DOHH2 (cell line): Measurements from ENCODE around the gene LRP10.

ENCODE experiments used
- H3F3A ChIP-seq: fragments of 200-600 bp; sonication (generic), shearing (Covaris generic); 2 replicates; pipeline ENCODE4 v1.6.0; 2016; ENCODE audit warnings: antibody characterized with exemption, mild to moderate bottlenecking; ENCODE audit not compliant: control insufficient read depth, insufficient read depth
- H3K27ac ChIP-seq: fragments of 200-600 bp; sonication (generic); 2 replicates; pipeline ENCODE4 v1.5.1; 2014; ENCODE audit warnings: low read depth, mild to moderate bottlenecking, low read length, moderate library complexity
- H3K27me3 ChIP-seq: fragments of 200-600 bp; sonication (generic); 2 replicates; pipeline ENCODE4 v1.6.1; 2014; ENCODE audit warnings: mild to moderate bottlenecking, low read length, mixed read lengths; ENCODE audit not compliant: control insufficient read depth
- H3K36me3 ChIP-seq: fragments of 200-600 bp; sonication (generic); 2 replicates; pipeline ENCODE4 v1.6.1; 2014; ENCODE audit warnings: mild to moderate bottlenecking, low read length, moderate library complexity, mixed read lengths; ENCODE audit not compliant: control insufficient read depth
- H3K4me1 ChIP-seq: fragments of 200-600 bp; sonication (generic); 2 replicates; pipeline ENCODE4 v1.6.1; 2014; ENCODE audit warnings: mild to moderate bottlenecking, low read length, mixed read lengths; ENCODE audit not compliant: control insufficient read depth
- H3K4me2 ChIP-seq: fragments of 200-600 bp; sonication (generic); 2 replicates; pipeline ENCODE4 v1.6.0; 2014; ENCODE audit warnings: mild to moderate bottlenecking, low read length, moderate library complexity
- H3K4me3 ChIP-seq: fragments of 200-600 bp; sonication (generic); 2 replicates; pipeline ENCODE4 v1.5.1; 2014; ENCODE audit warnings: mild to moderate bottlenecking, low read length, mixed read lengths
- H3K79me2 ChIP-seq: fragments of 200-600 bp; sonication (generic); 2 replicates; pipeline ENCODE4 v1.6.1; 2014; ENCODE audit warnings: mild to moderate bottlenecking, low read length, mixed read lengths; ENCODE audit not compliant: control insufficient read depth
- H3K9me2 ChIP-seq: fragments of 200-600 bp; sonication (generic); replicated peaks from 2 replicates; pipeline ENCODE4 v1.6.1; 2014; ENCODE audit warnings: mild to moderate bottlenecking, low read length, mixed read lengths; ENCODE audit not compliant: control insufficient read depth
- H3K9me3 ChIP-seq: fragments of 200-600 bp; sonication (generic); 2 replicates; pipeline ENCODE4 v1.6.1; 2014; ENCODE audit warnings: antibody characterized with exemption, low read length, mixed read lengths; ENCODE audit not compliant: control insufficient read depth, insufficient read depth
- H4K20me1 ChIP-seq: fragments of 200-600 bp; sonication (generic); 2 replicates; pipeline ENCODE4 v1.6.0; 2014; ENCODE audit warnings: low read depth, mild to moderate bottlenecking, antibody characterized with exemption, low read length, moderate library complexity; ENCODE audit not compliant: control insufficient read depth, insufficient read depth
- EZH2phosphoT487 ChIP-seq: fragments of 200-600 bp; sonication (generic); IDR thresholded peaks from 2 replicates; pipeline ENCODE4 v1.6.1; 2017; ENCODE audit warnings: borderline replicate concordance, mild to moderate bottlenecking, antibody characterized with exemption, low read length, moderate library complexity, mixed read lengths
- TF ChIP-seq, protein P1 (sequence below): fragments of 200-600 bp; sonication (generic); IDR thresholded peaks from one replicate; pipeline ENCODE4 v1.5.1; 2014; ENCODE audit warnings: antibody characterized with exemption, mild to moderate bottlenecking, low read depth, low read length; ENCODE audit not compliant: poor library complexity, severe bottlenecking

Gene LRP10, protein sequence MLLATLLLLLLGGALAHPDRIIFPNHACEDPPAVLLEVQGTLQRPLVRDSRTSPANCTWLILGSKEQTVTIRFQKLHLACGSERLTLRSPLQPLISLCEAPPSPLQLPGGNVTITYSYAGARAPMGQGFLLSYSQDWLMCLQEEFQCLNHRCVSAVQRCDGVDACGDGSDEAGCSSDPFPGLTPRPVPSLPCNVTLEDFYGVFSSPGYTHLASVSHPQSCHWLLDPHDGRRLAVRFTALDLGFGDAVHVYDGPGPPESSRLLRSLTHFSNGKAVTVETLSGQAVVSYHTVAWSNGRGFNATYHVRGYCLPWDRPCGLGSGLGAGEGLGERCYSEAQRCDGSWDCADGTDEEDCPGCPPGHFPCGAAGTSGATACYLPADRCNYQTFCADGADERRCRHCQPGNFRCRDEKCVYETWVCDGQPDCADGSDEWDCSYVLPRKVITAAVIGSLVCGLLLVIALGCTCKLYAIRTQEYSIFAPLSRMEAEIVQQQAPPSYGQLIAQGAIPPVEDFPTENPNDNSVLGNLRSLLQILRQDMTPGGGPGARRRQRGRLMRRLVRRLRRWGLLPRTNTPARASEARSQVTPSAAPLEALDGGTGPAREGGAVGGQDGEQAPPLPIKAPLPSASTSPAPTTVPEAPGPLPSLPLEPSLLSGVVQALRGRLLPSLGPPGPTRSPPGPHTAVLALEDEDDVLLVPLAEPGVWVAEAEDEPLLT

DNA sequence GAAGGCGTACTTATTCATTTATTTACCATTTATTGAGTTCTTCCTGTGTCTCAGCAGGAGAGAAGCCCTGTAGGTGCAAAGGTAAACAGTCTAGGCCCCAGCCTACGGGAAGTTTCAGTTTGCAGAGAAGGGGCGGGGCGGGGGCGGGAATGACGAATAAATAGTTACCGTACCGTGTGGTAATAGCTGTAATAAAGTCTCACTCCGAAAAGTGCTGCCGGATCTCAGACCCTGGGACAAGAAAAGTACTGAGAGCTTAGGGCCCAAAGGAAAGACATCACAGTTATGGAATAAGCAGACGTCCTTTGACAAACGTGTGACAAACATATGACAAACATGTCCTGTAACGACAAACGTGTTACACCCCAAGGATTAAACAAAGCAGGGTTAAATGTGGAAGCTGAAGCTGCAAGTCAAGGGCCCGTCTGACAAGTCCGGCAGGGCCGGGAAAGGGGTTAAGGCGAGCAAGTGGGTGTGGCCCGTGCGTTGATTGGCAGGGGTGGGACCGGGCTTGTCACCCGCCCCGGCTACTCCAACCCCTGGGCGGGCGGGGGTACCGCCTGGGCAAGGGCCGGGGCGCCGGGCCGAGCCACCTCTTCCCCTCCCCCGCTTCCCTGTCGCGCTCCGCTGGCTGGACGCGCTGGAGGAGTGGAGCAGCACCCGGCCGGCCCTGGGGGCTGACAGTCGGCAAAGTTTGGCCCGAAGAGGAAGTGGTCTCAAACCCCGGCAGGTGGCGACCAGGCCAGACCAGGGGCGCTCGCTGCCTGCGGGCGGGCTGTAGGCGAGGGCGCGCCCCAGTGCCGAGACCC lies at the start of gene LRP10:
Gene LRP10, plus strand, starts transcription at position 517 of the 809 bp plus-strand sequence. CDS start 564 bp downstream, outside the sequence.
- Histone ChIP-seq H3K4me2 (peak within 1 kb of the TSS; percentile 93), H3F3A (peaks cover 11% of the 10 kb centered on the region), H3K9me3 (no peaks in the 10 kb centered on the region), H3K4me3 (peak within 1 kb of the TSS; percentile 97), H3K9me2 (no peaks in the 10 kb centered on the region), H4K20me1 (peaks cover 6% of the 10 kb centered on the region), H3K27ac (peak within 1 kb of the TSS; percentile 95), H3K27me3 (no peaks in the 10 kb centered on the region), H3K36me3 (peaks cover 43% of the 10 kb centered on the region), H3K79me2 (peaks cover 21% of the 10 kb centered on the region), H3K4me1 (peaks cover 29% of the 10 kb centered on the region)
- no peak for TF ChIP-seq EZH2phosphoT487
- TF ChIP-seq, protein P1, sequence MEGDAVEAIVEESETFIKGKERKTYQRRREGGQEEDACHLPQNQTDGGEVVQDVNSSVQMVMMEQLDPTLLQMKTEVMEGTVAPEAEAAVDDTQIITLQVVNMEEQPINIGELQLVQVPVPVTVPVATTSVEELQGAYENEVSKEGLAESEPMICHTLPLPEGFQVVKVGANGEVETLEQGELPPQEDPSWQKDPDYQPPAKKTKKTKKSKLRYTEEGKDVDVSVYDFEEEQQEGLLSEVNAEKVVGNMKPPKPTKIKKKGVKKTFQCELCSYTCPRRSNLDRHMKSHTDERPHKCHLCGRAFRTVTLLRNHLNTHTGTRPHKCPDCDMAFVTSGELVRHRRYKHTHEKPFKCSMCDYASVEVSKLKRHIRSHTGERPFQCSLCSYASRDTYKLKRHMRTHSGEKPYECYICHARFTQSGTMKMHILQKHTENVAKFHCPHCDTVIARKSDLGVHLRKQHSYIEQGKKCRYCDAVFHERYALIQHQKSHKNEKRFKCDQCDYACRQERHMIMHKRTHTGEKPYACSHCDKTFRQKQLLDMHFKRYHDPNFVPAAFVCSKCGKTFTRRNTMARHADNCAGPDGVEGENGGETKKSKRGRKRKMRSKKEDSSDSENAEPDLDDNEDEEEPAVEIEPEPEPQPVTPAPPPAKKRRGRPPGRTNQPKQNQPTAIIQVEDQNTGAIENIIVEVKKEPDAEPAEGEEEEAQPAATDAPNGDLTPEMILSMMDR, result peak; percentile 23

DNA sequence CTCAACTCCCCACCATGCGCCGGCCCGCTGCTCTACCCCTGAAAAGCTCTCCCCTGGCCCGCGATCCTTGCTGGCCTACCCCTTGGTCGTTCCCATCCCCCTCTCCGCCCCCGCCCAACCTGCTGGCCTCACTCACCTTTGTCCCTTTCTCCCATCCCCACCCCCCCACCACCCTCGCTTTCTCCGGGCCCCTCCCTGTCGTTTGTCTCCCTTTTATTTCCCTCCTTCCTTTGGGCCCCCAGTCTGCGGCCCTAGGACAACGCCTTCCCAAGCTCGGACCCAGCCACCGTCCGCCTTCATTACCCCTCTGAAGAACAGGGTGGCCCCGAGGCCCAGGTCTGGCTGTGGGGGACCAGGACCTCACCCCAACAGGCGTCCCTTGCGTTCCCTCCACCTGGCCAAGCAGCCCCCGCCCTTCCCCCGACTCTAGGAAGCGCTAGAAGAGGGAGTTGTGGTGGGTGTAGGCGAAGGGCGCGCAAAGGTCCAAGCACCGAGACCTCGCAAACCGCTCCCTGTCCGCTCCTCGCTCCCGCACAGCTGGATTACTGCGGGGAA lies 49.4 kb upstream of the LRP10 start:
- Histone ChIP-seq H4K20me1 (no peaks in the 10 kb centered on the region), H3K4me3 (peak overlapping the region; percentile 73), H3F3A (peaks cover 28% of the 10 kb centered on the region), H3K9me3 (no peaks in the 10 kb centered on the region), H3K79me2 (0 out of 2 replicates have a peak, but pooled peaks cover 3% of the 10 kb centered on the region), H3K4me1 (peaks cover 83% of the 10 kb centered on the region), H3K27me3 (no peaks in the 10 kb centered on the region), H3K27ac (peak overlapping the region; percentile 49), H3K36me3 (no peaks in the 10 kb centered on the region), H3K9me2 (no peaks in the 10 kb centered on the region), H3K4me2 (peak overlapping the region; percentile 92)
- TF ChIP-seq, protein P1, result no peak
- no peak for TF ChIP-seq EZH2phosphoT487

DNA sequence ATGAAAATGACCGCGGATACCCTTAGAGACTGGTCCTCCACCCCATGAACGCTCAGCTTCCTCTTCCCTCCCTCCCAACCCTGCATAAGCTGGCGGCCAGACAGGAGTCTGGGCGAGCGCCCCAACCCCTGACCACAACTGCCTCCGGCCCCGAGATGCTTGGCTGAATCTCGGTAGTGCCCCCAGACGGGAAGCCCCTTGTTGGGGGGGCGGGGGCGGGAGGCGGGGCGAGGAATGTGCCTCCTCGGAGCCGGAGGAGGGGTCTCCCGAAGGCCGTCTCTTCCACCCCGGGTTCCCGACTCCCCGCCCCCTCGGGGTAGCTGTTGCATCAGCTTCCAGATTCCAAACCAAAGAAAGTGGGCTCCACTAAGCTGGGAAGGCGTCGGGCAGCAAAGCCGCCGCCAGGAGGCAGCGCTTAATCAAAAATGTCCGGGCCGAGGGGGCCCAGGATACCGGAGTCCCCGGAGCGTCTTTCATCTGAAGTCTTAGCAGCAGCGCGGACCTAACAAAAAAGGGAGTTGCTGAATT lies 48.9 kb upstream of the LRP10 start:
- no peaks in the 10 kb centered on the region for H3K9me2 ChIP-seq
- H3K79me2 ChIP-seq, result 0 out of 2 replicates have a peak, but pooled peaks cover 3% of the 10 kb centered on the region
- TF ChIP-seq, protein P1, result peak; percentile 85
- TF ChIP-seq EZH2phosphoT487, result no peak
- H3K36me3 ChIP-seq, result no peaks in the 10 kb centered on the region
- H3K4me1 ChIP-seq, result peaks cover 84% of the 10 kb centered on the region
- H3K4me2 ChIP-seq, result peak overlapping the region; percentile 92
- peak overlapping the region; percentile 73 for H3K4me3 ChIP-seq
- H3K27me3 ChIP-seq, result no peaks in the 10 kb centered on the region
- peaks cover 31% of the 10 kb centered on the region for H3F3A ChIP-seq
- peak overlapping the region; percentile 49 for H3K27ac ChIP-seq
- no peaks in the 10 kb centered on the region for H3K9me3 ChIP-seq
- no peaks in the 10 kb centered on the region for H4K20me1 ChIP-seq
